T-helper 2 cell treated with Interferon-gamma antibody and Interleukin-4, amounts not matched to agents 100 ng/mL and 5 ng/mL, for 36 hours (primary cell): ENCODE data around the gene SPSB4. TPM values are rescaled to one million over a fixed set of nuclear protein-coding genes. Genes with fewer than 3 reads are reported as not detected.

Experiments used
- intact Hi-C: fragments of 100-400 bp; cut with micrococcal nuclease; formaldehyde crosslinking; loops from one replicate; pipeline ENCODE4 v1.15.1; 2023
- total RNA-seq: library from RNA; stranded (reverse); gene quantifications from 2 replicates; pipeline ENCODE4 v1.2.3, GENCODE V29; 2022

The SPSB4 gene
- total RNA-seq, 1 donor from 2014 or later = not detected

- intact Hi-C loops = no loop called here
Observed at GRCh38 chr3:141052201-141053069, 1.3 kb downstream of the SPSB4 start.

- intact Hi-C loops = no loop called here
Observed at GRCh38 chr3:141055136-141055535, 4.0 kb downstream of the SPSB4 start.

DNA sequence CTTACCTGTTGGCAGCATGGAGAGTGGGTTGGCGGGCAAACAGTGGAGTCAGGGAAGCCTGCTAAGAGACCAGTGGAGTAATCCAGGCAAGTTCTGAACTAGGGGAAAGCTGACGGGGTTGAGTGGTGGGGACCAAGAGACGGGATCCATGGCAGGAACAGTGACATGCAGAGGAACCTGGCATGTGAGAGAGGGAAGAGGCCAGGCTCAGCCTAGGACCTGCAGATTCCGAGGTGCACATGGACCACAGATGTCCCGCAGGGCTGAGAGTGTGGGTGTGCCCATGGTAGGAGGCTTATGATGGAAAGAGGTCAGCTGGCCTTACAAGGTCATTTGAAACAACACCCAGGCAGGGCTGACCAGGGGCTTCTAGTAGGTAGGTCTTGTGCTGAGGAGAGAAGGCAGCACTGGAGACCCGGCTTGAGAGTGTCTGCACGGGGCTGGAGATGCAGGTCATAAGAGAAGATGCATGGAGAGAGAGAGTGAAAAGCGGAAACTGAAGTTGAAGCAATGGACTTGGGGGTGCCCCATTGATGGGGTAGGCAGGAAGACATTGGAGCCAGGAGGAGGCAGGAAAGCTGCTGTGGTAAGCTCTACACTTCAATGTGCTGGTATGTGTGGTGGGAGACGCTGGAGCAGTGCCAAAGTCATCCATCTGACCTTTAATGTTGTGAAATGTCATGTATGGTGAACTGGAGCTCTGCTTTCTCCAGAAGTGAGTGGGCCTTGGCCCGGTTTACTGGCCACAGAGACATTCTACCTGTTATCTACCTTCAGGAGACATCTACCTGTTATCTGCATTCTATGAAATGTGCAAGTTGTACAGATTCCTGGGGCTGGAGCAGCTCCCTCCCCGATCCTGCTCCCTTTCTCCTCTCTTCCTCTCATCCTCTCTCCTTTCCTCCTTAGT, 4.6 kb downstream of the SPSB4 start:
- intact Hi-C loops = no loop called here

GRCh38 chr3:141056751-141057171, 5.6 kb downstream of the SPSB4 start:
- intact Hi-C loops = no loop called here

DNA sequence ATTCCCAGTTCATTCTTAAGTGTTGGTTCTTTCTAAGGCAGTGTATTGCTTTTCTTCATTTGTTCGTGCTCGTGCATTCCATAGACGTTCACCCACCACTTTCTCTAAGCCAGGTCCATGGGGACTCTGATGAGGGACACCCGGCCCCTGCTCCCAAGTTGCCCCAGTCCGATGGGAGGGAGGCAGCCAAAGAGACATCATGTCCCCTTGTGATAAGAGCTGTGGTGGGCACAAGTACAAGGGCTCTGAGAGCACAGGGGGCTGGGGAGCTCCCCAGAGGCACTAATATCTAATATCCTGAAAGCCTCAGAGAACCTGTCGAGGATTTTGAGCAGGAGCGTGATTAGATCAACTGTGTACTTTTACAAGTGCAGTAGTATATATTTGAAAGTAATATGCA, 6.3 kb downstream of the SPSB4 start:
- intact Hi-C loops = no loop called here

GRCh38 chr3:141057946-141058800, 7.0 kb downstream of the SPSB4 start:
- intact Hi-C loops = no loop called here

- intact Hi-C loops = no loop called here
Observed at GRCh38 chr3:141058996-141059395, 7.8 kb downstream of the SPSB4 start.

GRCh38 chr3:141059816-141060215, 8.7 kb downstream of the SPSB4 start:
- intact Hi-C loops = no loop called here

DNA sequence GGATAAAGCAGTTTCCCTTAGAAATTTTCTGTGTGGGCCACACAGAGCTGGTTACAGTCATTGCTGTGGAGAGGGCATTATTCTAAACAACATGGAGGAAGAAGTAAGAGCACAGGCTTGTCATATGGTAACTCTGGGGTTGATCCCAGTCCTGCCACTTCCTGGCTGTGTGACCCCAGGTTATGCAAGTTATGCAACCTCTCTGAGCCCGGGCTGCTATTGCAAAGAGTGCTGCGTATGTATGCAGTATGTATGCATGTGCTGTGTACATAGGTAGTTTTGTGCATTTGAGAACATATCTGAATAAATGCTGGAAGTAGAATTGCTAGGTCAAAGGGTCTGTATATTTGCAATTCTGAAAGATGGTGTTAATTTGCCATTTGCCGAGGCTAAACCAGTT, 9.2 kb downstream of the SPSB4 start:
- intact Hi-C loops = no loop called here

GRCh38 chr3:141063831-141064230, 12.7 kb downstream of the SPSB4 start:
- intact Hi-C loops = no loop called here

- intact Hi-C loops = no loop called here
Observed at GRCh38 chr3:141064255-141064926, 13.2 kb downstream of the SPSB4 start.

GRCh38 chr3:141065258-141065657, 14.1 kb downstream of the SPSB4 start:
- intact Hi-C loops = no loop called here

DNA sequence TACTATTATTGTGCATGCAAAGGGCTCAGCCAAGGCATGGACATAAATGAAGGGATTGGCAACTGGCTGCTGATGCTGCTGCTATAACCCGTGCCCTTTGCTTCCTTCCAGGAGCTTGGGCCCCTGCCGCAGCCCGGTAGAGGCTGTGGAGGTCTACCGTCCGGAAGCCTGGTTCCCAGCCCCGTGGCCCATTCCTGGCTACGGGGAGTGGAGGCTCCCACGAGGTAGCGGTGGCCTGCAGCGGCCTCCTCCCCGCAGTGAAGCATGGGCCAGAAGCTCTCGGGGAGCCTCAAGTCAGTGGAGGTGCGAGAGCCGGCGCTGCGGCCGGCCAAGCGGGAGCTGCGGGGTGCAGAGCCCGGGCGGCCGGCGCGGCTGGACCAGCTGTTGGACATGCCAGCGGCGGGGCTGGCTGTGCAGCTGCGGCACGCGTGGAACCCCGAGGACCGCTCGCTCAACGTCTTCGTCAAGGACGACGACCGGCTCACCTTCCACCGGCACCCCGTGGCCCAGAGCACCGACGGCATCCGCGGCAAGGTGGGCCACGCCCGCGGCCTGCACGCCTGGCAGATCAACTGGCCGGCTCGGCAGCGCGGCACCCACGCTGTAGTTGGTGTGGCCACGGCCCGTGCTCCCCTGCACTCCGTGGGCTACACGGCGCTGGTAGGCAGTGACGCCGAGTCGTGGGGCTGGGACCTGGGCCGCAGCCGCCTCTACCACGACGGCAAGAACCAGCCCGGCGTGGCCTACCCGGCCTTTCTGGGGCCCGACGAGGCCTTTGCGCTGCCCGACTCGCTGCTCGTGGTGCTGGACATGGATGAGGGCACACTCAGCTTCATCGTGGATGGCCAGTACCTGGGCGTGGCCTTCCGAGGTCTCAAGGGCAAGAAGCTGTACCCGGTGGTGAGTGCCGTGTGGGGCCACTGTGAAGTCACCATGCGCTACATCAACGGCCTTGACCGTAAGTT, 15.0 kb downstream of the SPSB4 start:
- intact Hi-C loops = no loop called here

DNA sequence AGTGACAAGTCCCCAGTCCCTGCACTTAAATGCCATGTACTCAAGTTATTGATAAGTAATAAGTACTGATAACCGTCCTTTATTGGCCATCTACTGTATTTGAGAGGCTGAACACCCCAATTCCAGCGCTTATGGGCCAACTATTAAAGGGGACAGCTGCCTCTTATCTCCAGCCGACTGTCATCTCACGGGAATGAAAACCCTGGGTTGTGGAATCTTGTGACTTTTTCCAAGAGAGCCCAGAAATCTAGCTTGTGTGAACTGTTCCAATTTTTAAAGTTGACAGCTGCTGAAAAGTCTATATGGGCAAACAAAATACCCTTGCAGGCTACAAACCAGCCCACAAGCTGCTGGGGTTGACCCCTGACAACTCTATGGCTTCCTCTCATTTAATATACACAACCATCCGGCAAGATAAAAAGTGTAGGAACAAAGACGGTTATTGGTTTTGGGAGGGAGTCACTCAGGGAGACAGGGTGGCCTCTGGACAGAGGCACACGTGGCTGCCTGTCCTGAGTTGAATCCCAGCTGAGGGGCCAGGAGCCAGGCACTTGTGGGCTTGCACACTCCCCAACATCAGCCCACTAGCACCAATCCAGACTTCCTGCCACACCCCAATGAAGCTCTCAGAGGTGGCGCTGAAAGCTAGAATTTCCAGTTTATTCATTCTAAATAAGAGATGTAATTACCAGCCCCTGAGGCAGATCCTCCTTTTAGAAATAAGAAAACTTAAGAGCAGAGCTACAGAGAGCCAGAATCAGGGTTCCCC, 16.2 kb downstream of the SPSB4 start:
- intact Hi-C loops = no loop called here

DNA sequence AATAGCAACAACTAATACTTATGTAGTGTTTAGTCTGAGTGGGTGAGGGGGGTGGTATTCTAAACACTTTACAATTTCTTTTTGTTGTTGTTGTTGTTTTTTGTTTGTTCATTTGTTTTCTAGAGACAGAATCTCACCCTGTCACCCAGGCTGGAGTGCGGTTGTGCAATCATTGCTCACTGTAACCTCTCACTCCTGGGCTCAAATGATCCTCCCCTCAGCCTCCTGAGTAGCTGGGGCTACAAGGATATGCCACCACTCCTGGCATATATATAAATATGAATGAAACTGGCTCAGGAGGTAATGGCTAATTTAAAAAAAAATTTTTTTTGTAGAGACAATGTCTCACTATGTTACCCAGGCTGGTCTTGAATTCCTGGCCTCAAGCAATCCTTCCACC, 19.1 kb downstream of the SPSB4 start:
- intact Hi-C loops = no loop called here

GRCh38 chr3:141070727-141071357, 19.7 kb downstream of the SPSB4 start:
- intact Hi-C loops = no loop called here

DNA sequence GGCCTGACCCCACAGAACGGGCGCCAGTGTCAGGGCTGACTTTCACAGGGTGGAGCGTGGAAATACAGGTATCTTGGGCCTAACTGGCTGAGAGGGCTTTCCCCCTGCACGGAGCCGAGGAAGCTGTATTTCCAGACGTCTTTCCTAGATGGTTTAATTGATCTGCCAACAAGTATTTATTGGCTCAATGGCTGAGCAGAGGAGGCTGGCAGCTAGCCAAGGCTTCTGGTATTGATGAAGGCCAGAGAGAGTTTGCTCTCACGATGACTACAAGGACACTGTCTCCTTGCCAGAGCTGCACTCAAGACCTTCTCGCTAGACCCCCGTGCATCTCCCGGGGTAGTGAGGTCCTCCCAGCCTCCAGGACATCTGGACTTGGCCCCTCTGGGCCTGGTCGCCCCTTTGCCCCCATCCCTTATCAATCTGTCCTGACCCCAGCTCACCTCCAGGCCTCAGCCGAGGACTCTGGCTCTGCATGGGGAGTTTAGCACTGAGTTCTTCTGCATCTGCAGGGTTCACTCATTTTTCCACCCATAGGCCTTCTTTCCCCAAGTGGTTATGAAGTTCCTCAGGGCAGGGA, 20.6 kb downstream of the SPSB4 start:
- intact Hi-C loops = no loop called here

GRCh38 chr3:141072950-141073349, 21.8 kb downstream of the SPSB4 start:
- intact Hi-C loops = no loop called here
